Left lung (tissue), 10 donors: ENCODE data around the gene FCAR. TPM values are rescaled to one million over a fixed set of nuclear protein-coding genes. Genes with fewer than 3 reads are reported as not detected.
"Not testable (repeated sequence)": the region's sequence is repeated elsewhere in the genome, so short reads cannot be mapped to it uniquely, and the experiment has no call there.

Experiments
- ATAC-seq: fragments of 200-7000 bp; cut with Tn5 transposase; one replicate; pipeline ENCODE4 v1.9.1; 2020; ENCODE audit warnings: moderate library complexity
- DNase-seq, 4 donors: peaks; one replicate each; pipeline ENCODE4 v3.0.0-alpha.2; 2013 to 2020
- H3K27ac ChIP-seq, 2 donors: fragments of 200-600 bp; sonication (generic) in 1 of 2; one replicate each; pipeline versions ENCODE4 v1.5.0 to v1.8.0; 2020 to 2021
- H3K27me3 ChIP-seq, 2 donors: fragments of 200-600 bp; sonication (generic) in 1 of 2; one replicate each; pipeline versions ENCODE4 v1.5.0 to v1.8.0; 2020 to 2021
- H3K36me3 ChIP-seq, 2 donors: fragments of 200-600 bp; sonication (generic) in 1 of 2; one replicate each; pipeline versions ENCODE4 v1.5.0 to v1.8.0; 2020 to 2021
- H3K4me1 ChIP-seq, 2 donors: fragments of 200-600 bp; one replicate each; pipeline ENCODE4 v1.8.0; 2021
- H3K4me3 ChIP-seq, 2 donors: fragments of 200-600 bp; sonication (generic) in 1 of 2; one replicate each; pipeline versions ENCODE4 v1.5.0 to v1.8.0; 2020 to 2021; ENCODE audit warnings: mild to moderate bottlenecking in 1 of 2
- H3K9me3 ChIP-seq, 2 donors: fragments of 200-600 bp; sonication (generic) in 1 of 2; one replicate each; pipeline versions ENCODE4 v1.5.0 to v1.8.0; 2020 to 2021
- CTCF ChIP-seq, 2 donors: fragments of 200-600 bp; sonication (generic) in 1 of 2; IDR thresholded peaks; one replicate each; pipeline versions ENCODE4 v1.5.0 to v1.8.0; 2021; ENCODE audit warnings: antibody characterized with exemption in 2 of 2
- intact Hi-C, 2 donors: fragments of 100-400 bp; cut with DNase I; formaldehyde crosslinking; loops; one replicate each; pipeline versions ENCODE4 v1.11.2 to v1.14.2; 2022
- polyA plus RNA-seq, 6 donors: library from polyadenylated mRNA; unstranded; fragments of 120-200 nt; gene quantifications; one replicate each; pipeline ENCODE4 v1.2.1, GENCODE V29; 2013; ENCODE audit not compliant: insufficient read length in 6 of 6
- total RNA-seq, 2 donors: library from RNA; stranded (reverse); fragmentation: NEBNext Ultra II Directional; extraction: Animal tissue kit (Norgen Biotek cat#: 25700); gene quantifications; one replicate each; pipeline ENCODE4 v1.2.1, GENCODE V29; 2021
- donor health status: DM: no; HTN: yes; CAD: no.
- donor health status: DM: no; HTN: no; CAD: no.

FCAR gene
- total and polyA plus RNA-seq, 8 donors = 0.40 to 19.5 (median 0.86) TPM

DNA sequence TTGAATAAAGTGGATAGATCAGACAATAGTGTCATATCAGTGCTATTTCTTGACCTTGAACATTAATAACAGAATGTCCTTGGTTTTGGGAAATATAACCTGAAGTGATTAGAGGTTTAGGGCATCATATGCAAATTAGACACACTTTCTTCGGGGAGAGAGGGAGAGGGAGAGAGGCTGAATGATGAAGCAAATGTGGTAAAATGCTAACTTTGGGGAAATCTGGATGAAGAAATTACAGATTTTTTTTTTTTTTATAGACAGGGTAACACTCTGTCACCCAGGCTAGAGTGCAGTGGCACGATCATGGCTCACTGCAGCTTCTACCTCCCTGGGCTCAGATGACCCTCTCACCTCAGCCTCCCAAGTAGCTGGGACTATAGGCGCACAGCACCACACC lies 28.0 kb downstream of the FCAR start:
- Histone ChIP-seq H3K4me1 (peaks cover 0 to 9% of the 10 kb centered on the region in 2 donors), H3K4me3 (no peak overlapping the region), H3K27me3 (peaks cover 0 to 25% of the 10 kb centered on the region in 2 donors), H3K9me3 (no peaks in the 10 kb centered on the region), H3K27ac (no peak overlapping the region), H3K36me3 (no peaks in the 10 kb centered on the region)
- intact Hi-C loops = no loop called here
- DNase-seq (no peak), ATAC-seq (no peak)
- TF ChIP-seq CTCF (IDR thresholded peaks at IDR 0.05) = no peak

- intact Hi-C loops = no loop called here
- no peak for ATAC-seq
- no peaks in the 10 kb centered on the region for H3K9me3 ChIP-seq
Observed at GRCh38 chr19:54903303-54903702, 29.3 kb downstream of the FCAR start.

DNA sequence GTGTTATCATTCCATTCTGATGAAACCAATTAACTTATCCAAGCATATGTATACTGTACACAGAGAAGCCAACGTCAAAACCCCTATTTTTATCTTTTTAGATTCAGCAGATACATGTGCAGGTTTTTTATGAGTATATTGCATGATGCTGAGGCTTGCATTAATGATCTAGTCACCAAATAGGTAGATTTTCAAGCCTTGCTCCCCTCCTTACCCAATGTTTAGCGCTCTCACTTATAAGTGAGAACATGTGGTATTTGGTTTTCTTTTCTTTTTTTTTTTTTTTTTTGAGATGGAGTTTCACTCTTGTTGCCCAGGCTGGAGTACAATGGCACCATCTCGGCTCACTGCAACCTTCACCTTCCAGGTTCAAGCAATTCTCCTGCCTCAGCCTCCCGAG lies 30.2 kb downstream of the FCAR start:
- H3K4me3 ChIP-seq, DNase-seq, H3K27ac ChIP-seq, H3K36me3 ChIP-seq, intact Hi-C loops, ATAC-seq, H3K4me1 ChIP-seq, H3K9me3 ChIP-seq: not testable (repeated sequence)
- peaks cover 0 to 30% of the 10 kb centered on the region in 2 donors for H3K27me3 ChIP-seq

More at GRCh38 chr19:54903303-54903702, 29.3 kb downstream of the FCAR start:
- H3K4me1 ChIP-seq = peaks cover 0 to 9% of the 10 kb centered on the region in 2 donors
- no peak for DNase-seq
- no peak overlapping the region for H3K27ac ChIP-seq
- no peak overlapping the region for H3K4me3 ChIP-seq
- no peak for TF ChIP-seq CTCF (IDR thresholded peaks at IDR 0.05)
- H3K27me3 ChIP-seq = peaks cover 0 to 26% of the 10 kb centered on the region in 2 donors
- H3K36me3 ChIP-seq = no peaks in the 10 kb centered on the region

GRCh38 chr19:54905421-54905802 lies 31.4 kb downstream of the FCAR start:
- no peaks in the 10 kb centered on the region for H3K9me3 ChIP-seq
- intact Hi-C loops = no loop called here

DNA sequence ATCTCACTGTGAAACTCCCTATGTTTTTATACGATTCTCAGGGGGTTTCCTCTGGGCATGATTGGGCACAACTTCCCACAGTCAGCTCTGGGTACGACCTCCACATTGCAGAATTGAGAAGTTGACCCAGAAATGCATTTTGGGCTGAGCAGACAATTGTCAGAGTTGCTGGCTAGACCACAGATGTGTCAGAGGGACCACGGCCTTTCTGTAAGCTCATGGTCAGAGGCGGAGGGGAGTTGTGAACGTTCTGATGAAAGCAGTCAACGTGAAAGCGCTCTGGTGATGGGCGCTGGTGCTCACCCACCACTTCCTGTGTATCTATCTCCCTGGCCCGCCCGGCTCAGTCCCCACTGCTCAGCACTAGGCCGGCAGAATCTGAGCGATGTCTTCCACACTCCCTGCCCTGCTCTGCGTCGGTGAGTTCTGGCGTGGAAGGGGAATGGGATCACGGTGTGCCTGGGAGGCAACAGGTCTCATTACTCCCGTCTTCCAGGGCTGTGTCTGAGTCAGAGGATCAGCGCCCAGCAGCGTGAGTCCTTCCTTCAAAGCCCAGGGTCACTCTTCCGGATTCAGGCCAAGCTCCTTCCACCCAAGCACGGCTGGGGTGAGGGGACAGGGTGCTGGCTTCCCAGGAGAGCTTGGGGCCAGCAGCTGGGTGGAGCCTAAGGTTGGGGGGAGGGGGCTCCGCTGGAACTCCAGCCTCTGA lies 31.9 kb downstream of the FCAR start, which contains the start of gene NCR1:
TSS of gene NCR1 (plus strand) at position 346 of the 709 bp plus-strand sequence. CDS start at position 386, 40 bp downstream.
- H3K36me3 ChIP-seq = no peaks in the 10 kb centered on the region
- H3K4me3 ChIP-seq = no peak within 1 kb of the TSS
- no peak within 1 kb of the TSS for H3K27ac ChIP-seq
- intact Hi-C loops = no loop called here
- no peaks in the 10 kb centered on the region for H3K9me3 ChIP-seq
- DNase-seq = no peak
- ATAC-seq = no peak
- H3K4me1 ChIP-seq = peaks cover 0 to 3% of the 10 kb centered on the region in 2 donors
- peaks cover 0 to 38% of the 10 kb centered on the region in 2 donors for H3K27me3 ChIP-seq
- no peak for TF ChIP-seq CTCF (IDR thresholded peaks at IDR 0.05)

More at GRCh38 chr19:54905421-54905802, 31.4 kb downstream of the FCAR start:
- DNase-seq (no peak), ATAC-seq (no peak)
- H3K4me1 ChIP-seq = peaks cover 0 to 9% of the 10 kb centered on the region in 2 donors
- H3K27me3 ChIP-seq = peaks cover 0 to 38% of the 10 kb centered on the region in 2 donors
- no peak for TF ChIP-seq CTCF (IDR thresholded peaks at IDR 0.05)
- no peak overlapping the region for H3K27ac ChIP-seq
- H3K4me3 ChIP-seq = no peak overlapping the region
- no peaks in the 10 kb centered on the region for H3K36me3 ChIP-seq
